GM13976 (cell line): ENCODE measurements around the gene PDE11A.

ENCODE experiments used
- DNase-seq: peaks from one replicate; pipeline ENCODE4 v3.0.0; 2012; ENCODE audit warnings: low spot score
- CTCF ChIP-seq: IDR thresholded peaks from 2 replicates; pipeline ENCODE4 v1.5.1; 2012; ENCODE audit warnings: borderline replicate concordance, mild to moderate bottlenecking; ENCODE audit not compliant: insufficient read depth; ENCODE audit errors: extremely low read depth, missing control alignments, control extremely low read depth
- in situ Hi-C: fragments of 300-500 bp; cut with MboI; formaldehyde crosslinking; loops from one replicate; pipeline ENCODE4 v1.12.0; 2022; ENCODE audit warnings: low sequenced_read_pairs, mixed read lengths, inconsistent platforms; ENCODE audit not compliant: unreplicated experiment

The PDE11A gene

GRCh38 chr2:177828557-177828956 lies 244.0 kb downstream of the PDE11A start:
- no peak for DNase-seq
- no peak for TF ChIP-seq CTCF
- in situ Hi-C loops, result no loop called here

- no peak for TF ChIP-seq CTCF
- in situ Hi-C loops, result no loop called here
- no peak for DNase-seq
Measured at GRCh38 chr2:177826897-177827296, 245.7 kb downstream of the PDE11A start.

- in situ Hi-C loops, result no loop called here
- DNase-seq, result no peak
- TF ChIP-seq CTCF, result no peak
Measured at GRCh38 chr2:177822941-177823340, 249.6 kb downstream of the PDE11A start.

- TF ChIP-seq CTCF, result no peak
- no peak for DNase-seq
- in situ Hi-C loops, result no loop called here
Measured at GRCh38 chr2:177818412-177818811, 254.2 kb downstream of the PDE11A start.

- no peak for TF ChIP-seq CTCF
- no peak for DNase-seq
- in situ Hi-C loops, result no loop called here
Measured at GRCh38 chr2:177817300-177817699, 255.3 kb downstream of the PDE11A start.

GRCh38 chr2:177816766-177817165 lies 255.8 kb downstream of the PDE11A start:
- in situ Hi-C loops, result no loop called here
- no peak for DNase-seq
- TF ChIP-seq CTCF, result no peak
